Measurements from ENCODE around the gene DOK1.
"Not testable (repeated sequence)": the region's sequence is repeated elsewhere in the genome, so short reads cannot be mapped to it uniquely, and the experiment has no call there.

The DOK1 gene

GRCh38 chr2:74558284-74559230, 4.0 kb downstream of the DOK1 start:
- Histone ChIP-seq H4K20me1 (ENCODE audit: insufficient read depth) (no peaks in the 10 kb centered on the region), H3K27ac (no peak overlapping the region), H2AFZ (ENCODE audit: low read depth) (no peak overlapping the region), H3K4me2 (no peak overlapping the region), H3K36me3 (ENCODE audit: insufficient read depth) (no peaks in the 10 kb centered on the region), H3K4me3 (IDR thresholded peaks at IDR 0.05; ENCODE audit: insufficient read depth, low read depth, low read length) (no peak overlapping the region), H3K27me3 (ENCODE audit: insufficient read depth, low read depth) (no peaks in the 10 kb centered on the region; the same call in 1 of the 2 replicates), H3K9ac (no peak overlapping the region), H3K79me2 (ENCODE audit: insufficient read depth, low read depth) (no peaks in the 10 kb centered on the region), H3K4me1 (ENCODE audit: low read depth, poor library complexity, severe bottlenecking) (peaks cover 9% of the 10 kb centered on the region)
- TF ChIP-seq, protein P1, sequence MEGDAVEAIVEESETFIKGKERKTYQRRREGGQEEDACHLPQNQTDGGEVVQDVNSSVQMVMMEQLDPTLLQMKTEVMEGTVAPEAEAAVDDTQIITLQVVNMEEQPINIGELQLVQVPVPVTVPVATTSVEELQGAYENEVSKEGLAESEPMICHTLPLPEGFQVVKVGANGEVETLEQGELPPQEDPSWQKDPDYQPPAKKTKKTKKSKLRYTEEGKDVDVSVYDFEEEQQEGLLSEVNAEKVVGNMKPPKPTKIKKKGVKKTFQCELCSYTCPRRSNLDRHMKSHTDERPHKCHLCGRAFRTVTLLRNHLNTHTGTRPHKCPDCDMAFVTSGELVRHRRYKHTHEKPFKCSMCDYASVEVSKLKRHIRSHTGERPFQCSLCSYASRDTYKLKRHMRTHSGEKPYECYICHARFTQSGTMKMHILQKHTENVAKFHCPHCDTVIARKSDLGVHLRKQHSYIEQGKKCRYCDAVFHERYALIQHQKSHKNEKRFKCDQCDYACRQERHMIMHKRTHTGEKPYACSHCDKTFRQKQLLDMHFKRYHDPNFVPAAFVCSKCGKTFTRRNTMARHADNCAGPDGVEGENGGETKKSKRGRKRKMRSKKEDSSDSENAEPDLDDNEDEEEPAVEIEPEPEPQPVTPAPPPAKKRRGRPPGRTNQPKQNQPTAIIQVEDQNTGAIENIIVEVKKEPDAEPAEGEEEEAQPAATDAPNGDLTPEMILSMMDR (conservative IDR thresholded peaks at IDR 0.05; ENCODE audit: low read depth, low read length) = no peak

- TF ChIP-seq, protein P1 (conservative IDR thresholded peaks at IDR 0.05; ENCODE audit: low read depth, low read length) = no peak
- H2AFZ ChIP-seq (ENCODE audit: low read depth) = no peak overlapping the region
- no peaks in the 10 kb centered on the region; the same call in 1 of the 2 replicates for H3K27me3 ChIP-seq (ENCODE audit: insufficient read depth, low read depth)
- no peak overlapping the region for H3K4me3 ChIP-seq (IDR thresholded peaks at IDR 0.05; ENCODE audit: insufficient read depth, low read depth, low read length)
- no peaks in the 10 kb centered on the region for H4K20me1 ChIP-seq (ENCODE audit: insufficient read depth)
- no peak overlapping the region for H3K9ac ChIP-seq
- H3K27ac ChIP-seq = no peak overlapping the region
- H3K36me3 ChIP-seq (ENCODE audit: insufficient read depth) = no peaks in the 10 kb centered on the region
- no peak overlapping the region for H3K4me2 ChIP-seq
- no peaks in the 10 kb centered on the region for H3K79me2 ChIP-seq (ENCODE audit: insufficient read depth, low read depth)
- H3K4me1 ChIP-seq (ENCODE audit: low read depth, poor library complexity, severe bottlenecking) = peaks cover 4% of the 10 kb centered on the region
Observed at GRCh38 chr2:74559912-74560311, 5.4 kb downstream of the DOK1 start.

DNA sequence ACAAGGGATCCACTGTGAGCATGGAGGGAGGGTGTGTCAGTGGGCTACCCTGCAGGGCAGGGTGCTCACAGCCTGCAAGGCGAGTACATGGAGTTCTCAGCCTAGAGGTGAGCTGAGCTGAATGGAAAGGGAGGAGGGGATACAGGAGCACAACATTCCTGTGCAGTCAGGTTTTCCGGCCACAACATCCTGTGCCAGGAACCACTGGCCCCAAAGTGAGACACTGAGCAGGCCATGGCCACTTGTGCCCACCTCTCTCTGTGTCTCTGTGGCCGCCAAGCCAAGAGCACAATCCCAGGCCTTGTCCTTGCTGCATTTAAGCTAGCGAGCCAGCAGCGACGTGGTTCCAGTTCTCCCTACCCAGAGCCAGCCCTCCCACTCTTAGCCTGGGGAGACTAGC, 6.1 kb downstream of the DOK1 start:
- H3K9ac ChIP-seq = no peak overlapping the region
- H4K20me1 ChIP-seq (ENCODE audit: insufficient read depth) = no peaks in the 10 kb centered on the region
- no peak overlapping the region for H3K4me2 ChIP-seq
- no peak overlapping the region for H3K4me3 ChIP-seq (IDR thresholded peaks at IDR 0.05; ENCODE audit: insufficient read depth, low read depth, low read length)
- H3K4me1 ChIP-seq (ENCODE audit: low read depth, poor library complexity, severe bottlenecking) = no peaks in the 10 kb centered on the region
- H2AFZ ChIP-seq (ENCODE audit: low read depth) = no peak overlapping the region
- no peaks in the 10 kb centered on the region; the same call in 1 of the 2 replicates for H3K27me3 ChIP-seq (ENCODE audit: insufficient read depth, low read depth)
- no peaks in the 10 kb centered on the region for H3K36me3 ChIP-seq (ENCODE audit: insufficient read depth)
- TF ChIP-seq, protein P1 (conservative IDR thresholded peaks at IDR 0.05; ENCODE audit: low read depth, low read length) = no peak
- no peak overlapping the region for H3K27ac ChIP-seq
- no peaks in the 10 kb centered on the region for H3K79me2 ChIP-seq (ENCODE audit: insufficient read depth, low read depth)

GRCh38 chr2:74561022-74561421, 6.5 kb downstream of the DOK1 start:
- not testable (repeated sequence) for H3K4me3 ChIP-seq (IDR thresholded peaks at IDR 0.05; ENCODE audit: insufficient read depth, low read depth, low read length); H3K9ac ChIP-seq; H3K4me2 ChIP-seq; H4K20me1 ChIP-seq (ENCODE audit: insufficient read depth); H3K4me1 ChIP-seq (ENCODE audit: low read depth, poor library complexity, severe bottlenecking); H2AFZ ChIP-seq (ENCODE audit: low read depth); H3K36me3 ChIP-seq (ENCODE audit: insufficient read depth); H3K79me2 ChIP-seq (ENCODE audit: insufficient read depth, low read depth); H3K27me3 ChIP-seq (ENCODE audit: insufficient read depth, low read depth); H3K27ac ChIP-seq
